Osteoblast (primary cell): ENCODE measurements around the gene MATK. TPM values are rescaled to one million over a fixed set of nuclear protein-coding genes. Genes with fewer than 3 reads are reported as not detected.
A peak's percentile ranks its signal among the peaks of the same experiment; 100 is the strongest.

Experiments used
- DNase-seq: peaks from one replicate; pipeline ENCODE4 v3.0.0; 2011; ENCODE audit warnings: low spot score, mixed read lengths; ENCODE audit not compliant: insufficient read length; ENCODE audit errors: missing footprints
- H2AFZ ChIP-seq: 2 replicates; pipeline ENCODE4 v1.6.0; 2011; ENCODE audit warnings: mild to moderate bottlenecking, low read length
- H3K27ac ChIP-seq: 2 replicates; pipeline ENCODE4 v1.5.1; 2011; ENCODE audit warnings: mild to moderate bottlenecking, low read depth, low read length, moderate library complexity
- H3K27me3 ChIP-seq: 2 replicates; pipeline ENCODE4 v1.6.0; 2012; ENCODE audit warnings: mild to moderate bottlenecking, control low read depth, inconsistent platforms, low read length, moderate library complexity; ENCODE audit not compliant: insufficient read depth
- H3K36me3 ChIP-seq: 2 replicates; pipeline ENCODE4 v1.5.1; 2011; ENCODE audit warnings: mild to moderate bottlenecking, low read length, control low read depth, moderate library complexity; ENCODE audit not compliant: insufficient read depth
- H3K4me1 ChIP-seq: 2 replicates; pipeline ENCODE4 v1.5.1; 2011; ENCODE audit warnings: mild to moderate bottlenecking, low read length, control low read depth, moderate library complexity; ENCODE audit not compliant: insufficient read depth
- H3K4me2 ChIP-seq: 2 replicates; pipeline ENCODE4 v1.6.0; 2011; ENCODE audit warnings: mild to moderate bottlenecking, low read length; ENCODE audit not compliant: insufficient read depth
- H3K4me3 ChIP-seq: fragments of 200-600 bp; sonication (generic); 3 replicates; pipeline ENCODE4 v1.5.1; 2012; ENCODE audit warnings: mild to moderate bottlenecking, low read length, inconsistent platforms; ENCODE audit not compliant: insufficient read depth
- H3K79me2 ChIP-seq: 2 replicates; pipeline ENCODE4 v1.6.0; 2012; ENCODE audit warnings: mild to moderate bottlenecking, low read length, control low read depth, inconsistent platforms; ENCODE audit not compliant: insufficient read depth
- H3K9me3 ChIP-seq: 2 replicates; pipeline ENCODE4 v1.5.1; 2011; ENCODE audit warnings: low read depth, low read length, control low read depth
- H4K20me1 ChIP-seq: 2 replicates; pipeline ENCODE4 v1.6.0; 2012; ENCODE audit warnings: mild to moderate bottlenecking, low read length, control low read depth; ENCODE audit not compliant: insufficient read depth
- total RNA-seq: library from RNA; depleted of rRNA; stranded (reverse); fragments of >200 nt; gene quantifications from 2 replicates; pipeline ENCODE4 v1.2.3, GENCODE V29; 2012
- TF ChIP-seq, protein P1 (sequence below): IDR thresholded peaks from 2 replicates; pipeline ENCODE4 v1.5.1; 2011; ENCODE audit warnings: mild to moderate bottlenecking, low read depth, low read length, moderate library complexity; ENCODE audit errors: extremely low read depth

Gene MATK
- total RNA-seq, 1 donor = not detected

DNA sequence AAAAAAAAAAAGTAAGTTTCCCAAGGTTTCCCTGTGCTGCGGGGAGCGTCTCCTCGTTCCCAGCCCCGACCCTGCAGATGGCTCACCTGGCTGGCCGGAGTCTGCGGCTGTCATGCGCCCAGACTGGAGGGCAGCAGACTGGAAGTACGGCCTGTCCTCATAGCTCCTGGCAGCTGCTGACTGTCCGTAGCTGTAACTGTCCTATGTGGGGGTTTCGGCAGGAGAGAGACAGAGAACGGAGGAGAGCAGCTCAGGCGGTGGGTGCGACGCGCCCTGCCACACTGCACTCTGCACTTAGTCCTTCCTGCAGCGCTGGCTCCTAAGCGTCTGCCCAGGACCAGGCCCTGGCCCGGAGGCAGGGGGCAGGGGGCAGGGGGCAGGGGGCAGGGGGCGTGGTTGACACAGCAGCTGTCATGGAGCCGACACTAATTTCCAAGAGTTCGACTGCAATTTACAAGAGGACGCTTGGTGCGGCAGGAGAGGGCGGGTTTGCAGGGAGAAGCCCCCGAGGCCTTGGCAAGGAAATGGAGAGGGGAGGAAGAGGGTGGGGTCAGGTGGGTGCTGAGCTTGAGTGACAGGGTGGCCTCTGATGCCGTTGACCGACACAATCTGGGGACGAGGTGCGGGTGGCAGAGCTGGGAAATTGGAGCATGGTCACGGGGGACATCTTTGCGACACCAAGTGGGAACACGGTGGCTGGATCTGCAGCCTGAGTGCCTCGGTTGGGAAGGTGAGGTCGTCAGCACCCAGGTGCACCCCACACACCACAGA lies 47.6 kb upstream of the MATK start:
- H4K20me1 ChIP-seq = no peaks in the 10 kb centered on the region
- H3K36me3 ChIP-seq = no peaks in the 10 kb centered on the region
- no peaks in the 10 kb centered on the region for H3K79me2 ChIP-seq
- no peak overlapping the region for H3K4me2 ChIP-seq
- no peak overlapping the region for H3K4me3 ChIP-seq
- H2AFZ ChIP-seq = no peak overlapping the region
- peak; percentile 73 for DNase-seq
- H3K27ac ChIP-seq = no peak overlapping the region
- H3K27me3 ChIP-seq = peaks cover 19% of the 10 kb centered on the region
- no peaks in the 10 kb centered on the region for H3K4me1 ChIP-seq
- H3K9me3 ChIP-seq = no peaks in the 10 kb centered on the region
- TF ChIP-seq, protein P1, sequence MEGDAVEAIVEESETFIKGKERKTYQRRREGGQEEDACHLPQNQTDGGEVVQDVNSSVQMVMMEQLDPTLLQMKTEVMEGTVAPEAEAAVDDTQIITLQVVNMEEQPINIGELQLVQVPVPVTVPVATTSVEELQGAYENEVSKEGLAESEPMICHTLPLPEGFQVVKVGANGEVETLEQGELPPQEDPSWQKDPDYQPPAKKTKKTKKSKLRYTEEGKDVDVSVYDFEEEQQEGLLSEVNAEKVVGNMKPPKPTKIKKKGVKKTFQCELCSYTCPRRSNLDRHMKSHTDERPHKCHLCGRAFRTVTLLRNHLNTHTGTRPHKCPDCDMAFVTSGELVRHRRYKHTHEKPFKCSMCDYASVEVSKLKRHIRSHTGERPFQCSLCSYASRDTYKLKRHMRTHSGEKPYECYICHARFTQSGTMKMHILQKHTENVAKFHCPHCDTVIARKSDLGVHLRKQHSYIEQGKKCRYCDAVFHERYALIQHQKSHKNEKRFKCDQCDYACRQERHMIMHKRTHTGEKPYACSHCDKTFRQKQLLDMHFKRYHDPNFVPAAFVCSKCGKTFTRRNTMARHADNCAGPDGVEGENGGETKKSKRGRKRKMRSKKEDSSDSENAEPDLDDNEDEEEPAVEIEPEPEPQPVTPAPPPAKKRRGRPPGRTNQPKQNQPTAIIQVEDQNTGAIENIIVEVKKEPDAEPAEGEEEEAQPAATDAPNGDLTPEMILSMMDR = no peak

DNA sequence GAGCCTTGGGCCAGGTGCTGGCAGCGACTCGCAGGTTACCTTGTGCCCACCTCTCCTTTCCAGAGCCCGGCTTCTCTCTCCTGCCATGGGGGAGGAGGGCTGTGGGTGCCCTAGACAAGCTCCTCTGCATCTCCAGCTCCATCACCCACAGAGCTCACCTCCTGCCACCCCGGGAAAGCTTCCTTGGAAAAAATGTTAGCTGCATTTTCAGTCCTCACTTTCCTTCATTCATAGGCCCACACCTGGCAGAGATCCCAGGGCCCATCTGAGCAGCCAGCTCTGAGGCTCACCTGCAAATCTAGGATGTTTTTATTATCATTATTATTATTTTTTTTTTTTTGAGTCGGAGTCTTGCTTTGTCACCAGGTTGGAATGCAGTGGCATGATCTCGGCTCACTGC lies 45.8 kb upstream of the MATK start:
- Histone ChIP-seq H4K20me1 (no peaks in the 10 kb centered on the region), H3K27ac (no peak overlapping the region), H2AFZ (no peak overlapping the region), H3K36me3 (no peaks in the 10 kb centered on the region), H3K9me3 (no peaks in the 10 kb centered on the region), H3K79me2 (no peaks in the 10 kb centered on the region), H3K27me3 (peaks cover 15% of the 10 kb centered on the region), H3K4me2 (no peak overlapping the region), H3K4me3 (no peak overlapping the region), H3K4me1 (no peaks in the 10 kb centered on the region)
- TF ChIP-seq, protein P1 = no peak
- DNase-seq = peak; percentile 45

DNA sequence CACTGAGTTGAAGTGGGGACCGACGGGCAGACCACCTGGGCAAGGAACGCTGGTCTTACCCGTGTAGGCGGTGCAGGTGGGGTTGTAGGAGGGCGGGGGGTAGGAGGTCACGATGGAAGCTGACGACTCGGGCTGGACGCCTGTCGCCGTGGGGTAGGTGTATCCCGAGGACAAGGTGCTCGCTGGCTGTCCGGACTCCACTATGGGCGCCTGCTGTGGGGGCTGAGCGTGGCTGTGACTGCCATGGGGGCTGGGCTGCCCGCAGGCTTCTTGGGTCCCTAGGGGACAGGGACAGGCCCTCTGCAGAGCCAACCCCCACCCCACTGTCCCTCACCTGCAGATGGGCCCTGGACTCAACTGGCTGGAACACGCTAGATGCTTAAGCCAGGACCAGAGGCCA lies 45.4 kb upstream of the MATK start:
- peaks cover 15% of the 10 kb centered on the region for H3K27me3 ChIP-seq
- no peaks in the 10 kb centered on the region for H3K4me1 ChIP-seq
- H3K79me2 ChIP-seq = no peaks in the 10 kb centered on the region
- peak; percentile 3 for DNase-seq
- H3K9me3 ChIP-seq = no peaks in the 10 kb centered on the region
- H4K20me1 ChIP-seq = no peaks in the 10 kb centered on the region
- H3K4me3 ChIP-seq = no peak overlapping the region
- TF ChIP-seq, protein P1 = no peak
- H3K36me3 ChIP-seq = no peaks in the 10 kb centered on the region
- no peak overlapping the region for H3K27ac ChIP-seq
- no peak overlapping the region for H2AFZ ChIP-seq
- no peak overlapping the region for H3K4me2 ChIP-seq

DNA sequence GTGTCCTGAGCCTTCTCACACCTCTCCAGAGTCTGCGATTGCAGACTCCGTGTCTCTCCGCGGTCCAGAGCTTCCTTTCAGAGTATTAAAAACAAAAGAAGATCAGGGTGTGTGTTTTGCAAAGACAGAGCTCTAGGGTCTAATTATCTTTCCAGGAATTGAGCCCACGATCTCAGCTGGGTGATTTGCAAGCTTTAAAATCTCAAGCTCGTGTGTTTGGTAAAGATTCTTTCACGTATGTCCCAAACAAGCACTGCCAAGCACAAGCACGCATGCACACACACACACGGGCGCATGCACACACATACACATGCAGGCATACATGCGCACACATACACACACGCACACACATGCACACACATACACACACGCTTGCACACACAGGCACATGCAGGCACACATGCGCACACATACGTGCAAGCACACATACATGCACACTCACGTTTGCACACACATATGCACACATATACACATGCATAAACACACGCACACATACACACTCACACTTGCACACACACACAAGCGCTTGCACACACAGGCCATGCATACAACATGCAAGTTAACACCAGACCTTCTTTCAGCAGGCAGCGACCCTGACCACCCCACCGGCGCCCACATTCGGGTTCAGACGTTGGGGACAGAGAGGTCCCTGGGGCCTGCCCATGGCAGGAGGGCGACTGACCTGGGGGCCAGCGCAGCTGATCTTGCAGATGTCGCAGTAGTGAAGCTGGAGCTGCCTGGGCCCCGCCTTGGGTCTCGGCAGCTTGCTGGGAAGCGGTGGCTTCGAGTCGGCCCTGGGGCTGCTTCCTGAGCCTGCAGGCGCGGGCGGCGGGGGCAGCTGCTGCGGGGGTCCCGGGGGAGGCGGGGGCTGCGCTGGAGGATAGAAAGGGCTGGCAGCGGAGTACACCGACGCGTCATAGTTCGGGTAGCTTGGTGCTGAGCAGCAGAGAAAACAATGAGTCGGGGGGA lies 44.7 kb upstream of the MATK start:
- H3K9me3 ChIP-seq = no peaks in the 10 kb centered on the region
- no peaks in the 10 kb centered on the region for H3K79me2 ChIP-seq
- DNase-seq = peak; percentile 54
- H4K20me1 ChIP-seq = no peaks in the 10 kb centered on the region
- no peak overlapping the region for H2AFZ ChIP-seq
- peaks cover 15% of the 10 kb centered on the region for H3K27me3 ChIP-seq
- no peaks in the 10 kb centered on the region for H3K36me3 ChIP-seq
- H3K4me3 ChIP-seq = no peak overlapping the region
- no peak overlapping the region for H3K27ac ChIP-seq
- H3K4me2 ChIP-seq = no peak overlapping the region
- no peaks in the 10 kb centered on the region for H3K4me1 ChIP-seq
- TF ChIP-seq, protein P1 = no peak
